SJCRH30 (cell line): Measurements from ENCODE around the gene EDEM2. TPM values are rescaled to one million over a fixed set of nuclear protein-coding genes. Genes with fewer than 3 reads are reported as not detected.
A peak's percentile ranks its signal among the peaks of the same experiment; 100 is the strongest.
"Not testable (repeated sequence)": the region's sequence is repeated elsewhere in the genome, so short reads cannot be mapped to it uniquely, and the experiment has no call there.

Source experiments
- DNase-seq, 2 experiments: peaks; one replicate each; pipeline ENCODE4 v3.0.0-alpha.2; 2015 to 2020
- H3K27ac ChIP-seq: fragments of 250-450 bp; sonication (Bioruptor Pico); 2 replicates; pipeline ENCODE4 v1.5.1; 2020; ENCODE audit warnings: mild to moderate bottlenecking, moderate library complexity
- H3K27me3 ChIP-seq: fragments of 250-450 bp; sonication (Bioruptor Pico); 2 replicates; pipeline ENCODE4 v1.5.1; 2020; ENCODE audit warnings: mild to moderate bottlenecking, moderate library complexity
- H3K36me3 ChIP-seq: fragments of 250-450 bp; sonication (Bioruptor Pico); 2 replicates; pipeline ENCODE4 v1.5.1; 2020; ENCODE audit warnings: mild to moderate bottlenecking, moderate library complexity
- H3K4me1 ChIP-seq: fragments of 250-450 bp; sonication (Bioruptor Pico); 2 replicates; pipeline ENCODE4 v1.5.1; 2020; ENCODE audit warnings: mild to moderate bottlenecking, moderate library complexity
- H3K4me3 ChIP-seq: fragments of 250-450 bp; sonication (Bioruptor Pico); 2 replicates; pipeline ENCODE4 v1.5.1; 2020; ENCODE audit warnings: mild to moderate bottlenecking, moderate library complexity
- H3K9me3 ChIP-seq: fragments of 250-450 bp; sonication (Bioruptor Pico); replicated peaks from 2 replicates; pipeline ENCODE4 v1.5.1; 2020; ENCODE audit warnings: mild to moderate bottlenecking, moderate library complexity
- total RNA-seq: library from RNA; depleted of rRNA; stranded (reverse); fragments of >200 nt; shearing (Covaris generic); gene quantifications from 2 replicates; pipeline ENCODE4 v1.2.3, GENCODE V29; 2014

EDEM2 gene
- total RNA-seq, 1 experiment from 2014 or later, result 19.2 TPM

GRCh38 chr20:35122756-35123405 lies 24.3 kb downstream of the EDEM2 start:
- DNase-seq, result no peak
- Histone ChIP-seq H3K27me3 (no peaks in the 10 kb centered on the region), H3K9me3 (no peaks in the 10 kb centered on the region), H3K27ac (no peak overlapping the region), H3K4me3 (no peak overlapping the region), H3K4me1 (no peaks in the 10 kb centered on the region), H3K36me3 (0 out of 2 replicates have a peak, but pooled peaks cover 2% of the 10 kb centered on the region)

DNA sequence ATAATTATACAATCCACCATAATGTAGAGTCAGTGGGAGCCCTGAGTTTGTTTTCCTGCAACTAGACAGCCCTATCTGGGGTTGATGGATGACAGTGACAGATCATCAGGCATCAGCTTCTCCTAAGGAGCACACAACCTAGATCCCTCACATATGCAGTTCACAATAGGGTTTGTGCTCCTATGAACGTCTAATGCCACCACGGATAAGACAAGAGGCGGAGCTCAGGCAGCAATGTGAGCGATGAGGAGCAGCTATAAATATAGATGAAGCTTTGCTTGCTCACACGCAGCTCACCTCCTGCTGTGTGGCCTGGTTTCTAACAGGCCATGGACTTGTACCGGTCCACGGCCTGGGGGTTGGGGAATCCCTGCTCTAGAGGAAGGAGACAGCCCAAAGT lies 25.9 kb downstream of the EDEM2 start:
- no peak overlapping the region for H3K27ac ChIP-seq
- no peak for DNase-seq

DNA sequence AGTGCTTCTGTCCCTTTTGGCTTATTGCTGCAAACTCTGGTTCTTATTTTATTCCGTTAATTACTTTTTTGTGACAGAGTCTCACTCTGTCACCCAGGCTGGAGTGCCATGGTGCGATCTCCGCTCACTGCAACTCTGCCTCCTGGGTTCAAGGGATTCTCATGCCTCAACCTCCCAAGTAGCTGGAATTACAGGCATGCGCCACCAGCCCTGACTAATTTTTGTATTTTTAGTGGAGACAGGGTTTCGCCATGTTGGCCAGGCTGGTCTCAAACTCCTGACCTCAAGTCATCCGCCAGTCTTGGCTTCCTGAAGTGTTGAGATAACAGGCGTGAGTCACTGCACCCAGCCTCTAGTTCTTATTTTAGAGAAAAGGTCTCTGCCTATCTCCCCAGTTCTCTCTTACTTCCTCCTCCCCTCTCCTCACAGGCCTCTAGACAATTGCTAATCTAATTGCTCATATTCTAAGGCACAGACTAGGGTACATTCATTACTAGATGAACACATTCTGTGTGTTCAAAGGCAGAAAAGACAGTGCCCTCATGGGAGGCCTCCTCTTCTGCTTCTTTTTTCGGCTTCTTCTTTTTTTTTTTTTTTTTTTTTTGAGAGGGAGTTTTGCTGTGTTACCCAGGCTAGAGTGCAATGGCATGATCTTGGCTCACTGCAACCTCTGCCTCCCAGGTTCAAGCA lies 27.0 kb downstream of the EDEM2 start:
- H3K4me3 ChIP-seq, result no peak overlapping the region
- no peak overlapping the region for H3K27ac ChIP-seq
- H3K4me1 ChIP-seq, result no peaks in the 10 kb centered on the region
- DNase-seq, result no peak
- H3K27me3 ChIP-seq, result no peaks in the 10 kb centered on the region
- H3K9me3 ChIP-seq, result no peaks in the 10 kb centered on the region
- H3K36me3 ChIP-seq, result 0 out of 2 replicates have a peak, but pooled peaks cover 2% of the 10 kb centered on the region

More for the DNA sequence above, 25.9 kb downstream of the EDEM2 start:
- no peaks in the 10 kb centered on the region for H3K4me1 ChIP-seq
- no peaks in the 10 kb centered on the region for H3K27me3 ChIP-seq
- no peaks in the 10 kb centered on the region for H3K9me3 ChIP-seq
- 0 out of 2 replicates have a peak, but pooled peaks cover 2% of the 10 kb centered on the region for H3K36me3 ChIP-seq
- no peak overlapping the region for H3K4me3 ChIP-seq

- DNase-seq, result no peak
- H3K9me3 ChIP-seq, result no peaks in the 10 kb centered on the region
- H3K4me3 ChIP-seq, result no peak overlapping the region
- no peaks in the 10 kb centered on the region for H3K36me3 ChIP-seq
- H3K4me1 ChIP-seq, result no peaks in the 10 kb centered on the region
- no peak overlapping the region for H3K27ac ChIP-seq
- no peaks in the 10 kb centered on the region for H3K27me3 ChIP-seq
These were observed 29.5 kb downstream of the EDEM2 start for GRCh38 chr20:35117629-35118028.

- no peaks in the 10 kb centered on the region for H3K36me3 ChIP-seq
- no peak overlapping the region for H3K27ac ChIP-seq
- no peak overlapping the region for H3K4me3 ChIP-seq
- H3K9me3 ChIP-seq, result no peaks in the 10 kb centered on the region
- no peaks in the 10 kb centered on the region for H3K4me1 ChIP-seq
- no peaks in the 10 kb centered on the region for H3K27me3 ChIP-seq
- no peak for DNase-seq
These were observed 29.9 kb downstream of the EDEM2 start for GRCh38 chr20:35117196-35117595.

DNA sequence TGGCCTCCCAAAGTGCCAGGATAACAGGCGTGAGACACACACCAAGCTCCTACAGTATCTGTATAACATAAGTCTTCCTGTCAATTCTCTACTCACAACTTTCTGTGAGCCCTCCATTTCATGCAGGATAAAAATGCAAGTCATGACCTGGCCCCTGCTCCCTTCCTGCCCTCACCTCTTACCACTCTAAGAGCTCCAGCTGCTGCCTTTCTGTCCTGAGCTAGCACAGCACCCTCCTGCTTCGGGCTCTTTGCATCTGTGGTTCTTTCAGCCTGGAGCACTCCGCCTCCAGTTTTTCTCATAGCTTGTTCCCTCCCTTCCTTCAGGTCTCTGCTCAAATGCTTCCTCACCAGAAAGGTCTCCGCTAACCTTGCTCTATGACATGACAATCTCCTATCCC lies 30.9 kb downstream of the EDEM2 start:
- Histone ChIP-seq H3K4me3 (no peak overlapping the region), H3K27ac (no peak overlapping the region), H3K4me1 (no peaks in the 10 kb centered on the region), H3K36me3 (no peaks in the 10 kb centered on the region), H3K9me3 (no peaks in the 10 kb centered on the region), H3K27me3 (no peaks in the 10 kb centered on the region)
- DNase-seq, result no peak

GRCh38 chr20:35115606-35116005 lies 31.5 kb downstream of the EDEM2 start:
- no peak for DNase-seq
- no peaks in the 10 kb centered on the region for H3K27me3 ChIP-seq
- H3K27ac ChIP-seq, result no peak overlapping the region
- no peaks in the 10 kb centered on the region for H3K36me3 ChIP-seq
- no peaks in the 10 kb centered on the region for H3K9me3 ChIP-seq
- no peak overlapping the region for H3K4me3 ChIP-seq
- H3K4me1 ChIP-seq, result no peaks in the 10 kb centered on the region

GRCh38 chr20:35112276-35112675 lies 34.9 kb downstream of the EDEM2 start:
- H3K4me1 ChIP-seq, H3K9me3 ChIP-seq, H3K4me3 ChIP-seq, H3K27me3 ChIP-seq, DNase-seq, H3K27ac ChIP-seq, H3K36me3 ChIP-seq: not testable (repeated sequence)

GRCh38 chr20:35111141-35111888 lies 35.8 kb downstream of the EDEM2 start:
- H3K4me3 ChIP-seq, result no peak overlapping the region
- no peak for DNase-seq
- no peak overlapping the region for H3K27ac ChIP-seq

DNA sequence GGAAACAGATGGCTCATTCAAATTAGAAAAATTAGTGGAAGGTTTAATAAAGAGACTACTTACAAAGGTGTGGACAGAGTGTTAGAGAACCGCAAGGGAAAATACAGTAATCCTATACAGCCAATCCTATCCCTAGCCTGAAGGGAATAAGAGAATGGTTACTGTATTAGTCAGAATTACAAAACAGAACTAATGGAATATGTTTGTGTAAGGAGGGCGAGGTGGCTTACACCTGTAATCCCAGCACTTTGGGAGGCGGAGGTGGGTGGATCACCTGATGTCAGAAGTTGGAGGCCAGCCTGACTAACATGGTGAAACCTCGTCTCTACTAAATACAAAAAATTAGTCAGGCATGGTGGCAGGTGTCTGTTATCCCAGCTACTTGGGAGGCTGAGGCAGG lies 38.2 kb downstream of the EDEM2 start:
- no peaks in the 10 kb centered on the region for H3K36me3 ChIP-seq
- H3K27ac ChIP-seq, result no peak overlapping the region
- no peaks in the 10 kb centered on the region for H3K4me1 ChIP-seq
- no peak for DNase-seq
- no peaks in the 10 kb centered on the region for H3K27me3 ChIP-seq
- H3K9me3 ChIP-seq, result no peaks in the 10 kb centered on the region
- H3K4me3 ChIP-seq, result no peak overlapping the region

More at GRCh38 chr20:35111141-35111888, 35.8 kb downstream of the EDEM2 start:
- Histone ChIP-seq H3K4me1 (no peaks in the 10 kb centered on the region), H3K9me3 (no peaks in the 10 kb centered on the region), H3K27me3 (no peaks in the 10 kb centered on the region), H3K36me3 (no peaks in the 10 kb centered on the region)

- H3K4me3 ChIP-seq, result no peak overlapping the region
- H3K27me3 ChIP-seq, result no peaks in the 10 kb centered on the region
- no peaks in the 10 kb centered on the region for H3K4me1 ChIP-seq
- H3K36me3 ChIP-seq, result no peaks in the 10 kb centered on the region
- DNase-seq, result no peak
- no peaks in the 10 kb centered on the region for H3K9me3 ChIP-seq
- no peak overlapping the region for H3K27ac ChIP-seq
These were observed 40.2 kb downstream of the EDEM2 start for GRCh38 chr20:35106827-35107380.

GRCh38 chr20:35104685-35105295 lies 42.3 kb downstream of the EDEM2 start:
- Histone ChIP-seq H3K9me3 (no peaks in the 10 kb centered on the region), H3K4me1 (no peaks in the 10 kb centered on the region), H3K27me3 (no peaks in the 10 kb centered on the region), H3K36me3 (no peaks in the 10 kb centered on the region), H3K27ac (no peak overlapping the region), H3K4me3 (no peak overlapping the region)
- no peak for DNase-seq

DNA sequence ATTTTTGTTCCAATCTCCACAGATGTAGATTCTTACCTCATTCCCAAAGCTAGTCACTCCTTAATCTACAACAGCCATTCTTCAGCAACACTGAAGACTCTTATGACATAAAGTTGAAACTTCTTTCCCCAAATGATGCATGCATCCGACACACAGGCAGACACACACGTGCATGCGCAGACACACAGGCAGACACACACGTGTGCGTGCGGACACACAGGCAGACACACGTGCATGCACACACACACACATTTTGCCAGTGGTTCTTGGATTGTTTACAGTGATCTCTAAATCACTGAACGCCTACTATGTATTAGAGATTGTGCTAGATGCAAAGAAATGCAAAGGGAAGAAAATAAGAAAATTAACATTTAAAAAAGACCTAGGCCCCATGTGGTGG lies 45.5 kb downstream of the EDEM2 start:
- Histone ChIP-seq H3K36me3 (no peaks in the 10 kb centered on the region), H3K27ac (no peak overlapping the region), H3K4me1 (peaks cover 2% of the 10 kb centered on the region; the same call in 1 of the 2 replicates), H3K27me3 (no peaks in the 10 kb centered on the region), H3K4me3 (no peak overlapping the region), H3K9me3 (0 out of 2 replicates have a peak, but pooled peaks cover 2% of the 10 kb centered on the region)
- no peak for DNase-seq

- Histone ChIP-seq H3K9me3 (0 out of 2 replicates have a peak, but pooled peaks cover 2% of the 10 kb centered on the region), H3K4me3 (peak overlapping the region; percentile 77), H3K27me3 (no peaks in the 10 kb centered on the region), H3K27ac (peak overlapping the region; percentile 68), H3K4me1 (peaks cover 14% of the 10 kb centered on the region; the same call in 1 of the 2 replicates), H3K36me3 (no peaks in the 10 kb centered on the region)
- no peak for DNase-seq
These were observed 53.8 kb downstream of the EDEM2 start for GRCh38 chr20:35093267-35093884.
